B cell (primary cell): ENCODE data around the gene IGFBP3. TPM values are rescaled to one million over a fixed set of nuclear protein-coding genes. Genes with fewer than 3 reads are reported as not detected.

ENCODE experiments used
- ATAC-seq: fragments of 200-7000 bp; cut with Tn5 transposase; one replicate; pipeline ENCODE4 v1.10.0; 2021; ENCODE audit warnings: low read depth, mild to moderate bottlenecking, moderate number of reproducible peaks, moderate library complexity
- CTCF ChIA-PET: fragments of 350-600 bp; sonication (Branson Sonifier 250); formaldehyde crosslinking; loops from one replicate; lab custom pipeline; 2021; ENCODE audit warnings: antibody characterized with exemption, inconsistent platforms; lab: Charles Lee
- POLR2A ChIA-PET: fragments of 350-600 bp; sonication (Branson Sonifier 250); formaldehyde crosslinking; loops from one replicate; lab custom pipeline; 2021; ENCODE audit warnings: antibody characterized with exemption; lab: Charles Lee
- DNase-seq: peaks from one replicate; pipeline ENCODE4 v3.0.0; 2013
- H2AFZ ChIP-seq: 2 replicates; pipeline ENCODE4 v1.6.1; 2012; ENCODE audit warnings: mild to moderate bottlenecking, low read depth, low read length; ENCODE audit not compliant: insufficient read depth, poor library complexity, severe bottlenecking
- H3K27ac ChIP-seq, 2 donors: 1 replicate in 1 of 2; 2 replicates in 1 of 2; pipeline ENCODE4 v1.5.1; 2012 to 2013; ENCODE audit warnings: low read length in 2 of 2, mild to moderate bottlenecking in 2 of 2, moderate library complexity in 1 of 2
- H3K27me3 ChIP-seq, 4 experiments: fragments of 200-600 bp in 1 of 4; sonication (generic) in 1 of 4; replicated peaks in 1 of 4; 1 replicate in 2 of 4; 2 replicates in 2 of 4; pipeline versions ENCODE4 v1.6.1 to v1.7.0; 2013 to 2016; ENCODE audit warnings: low read length in 3 of 4, mild to moderate bottlenecking in 2 of 4, mixed read lengths in 1 of 4, moderate library complexity in 1 of 4; ENCODE audit not compliant: insufficient read depth in 4 of 4, control insufficient read depth in 3 of 4; ENCODE audit errors: control extremely low read depth in 1 of 4
- H3K36me3 ChIP-seq, 2 experiments: replicated peaks in 1 of 2; 1 replicate in 1 of 2; 2 replicates in 1 of 2; pipeline versions ENCODE4 v1.6.1 to v1.7.1; 2013; ENCODE audit warnings: low read length in 1 of 2; ENCODE audit not compliant: insufficient read depth in 2 of 2, control insufficient read depth in 1 of 2; ENCODE audit errors: control extremely low read depth in 1 of 2, extremely low read depth in 1 of 2
- H3K4me1 ChIP-seq, 2 donors: fragments of 200-600 bp in 1 of 2; sonication (generic) in 1 of 2; 1 replicate in 1 of 2; 2 replicates in 1 of 2; pipeline versions ENCODE4 v1.5.1 to v1.6.1; 2013 to 2017; ENCODE audit warnings: low read length in 2 of 2; ENCODE audit not compliant: control insufficient read depth in 2 of 2, insufficient read depth in 2 of 2
- H3K4me2 ChIP-seq: replicated peaks from 2 replicates; pipeline ENCODE3; 2012; ENCODE audit warnings: mild to moderate bottlenecking, low read depth, low read length; ENCODE audit not compliant: poor library complexity, severe bottlenecking
- H3K4me3 ChIP-seq, 5 experiments: fragments of 200-600 bp in 1 of 5; sonication (generic) in 1 of 5; 1 replicate in 3 of 5; 2 replicates in 2 of 5; pipeline versions ENCODE4 v1.5.1 to v1.7.0; 2011 to 2016; ENCODE audit warnings: low read length in 4 of 5, mild to moderate bottlenecking in 4 of 5, low read depth in 2 of 5, control low read depth in 1 of 5, moderate library complexity in 1 of 5; ENCODE audit not compliant: insufficient read depth in 1 of 5; ENCODE audit errors: control extremely low read depth in 1 of 5, extremely low read depth in 1 of 5
- H3K79me2 ChIP-seq: fragments of 200-600 bp; sonication (generic); one replicate; pipeline ENCODE4 v1.6.0; 2016; ENCODE audit warnings: low read length; ENCODE audit not compliant: control insufficient read depth, insufficient read depth
- H3K9ac ChIP-seq: fragments of 200-600 bp; sonication (generic); 2 replicates; pipeline ENCODE4 v1.6.1; 2017; ENCODE audit warnings: mild to moderate bottlenecking, low read length, moderate library complexity
- H3K9me3 ChIP-seq, 3 donors: one replicate each; pipeline versions ENCODE4 v1.6.1 to v1.7.1; 2013; ENCODE audit warnings: low read length in 2 of 3; ENCODE audit not compliant: control insufficient read depth in 2 of 3, insufficient read depth in 1 of 3; ENCODE audit errors: control extremely low read depth in 1 of 3
- H4K20me1 ChIP-seq: 2 replicates; pipeline ENCODE4 v1.6.0; 2012; ENCODE audit warnings: mild to moderate bottlenecking, low read length; ENCODE audit not compliant: insufficient read depth, control insufficient read depth, poor library complexity, severe bottlenecking
- H3K27ac Mint-ChIP-seq: one replicate; pipeline ENCODE4 v1.8.0; 2021; ENCODE audit warnings: mixed read lengths
- H3K27me3 Mint-ChIP-seq: one replicate; pipeline ENCODE4 v1.8.0; 2021; ENCODE audit warnings: mixed read lengths
- H3K4me1 Mint-ChIP-seq: one replicate; pipeline ENCODE4 v1.8.0; 2021; ENCODE audit warnings: mixed read lengths
- H3K4me3 Mint-ChIP-seq: one replicate; pipeline ENCODE4 v1.8.0; 2021; ENCODE audit warnings: mixed read lengths
- H3K9me3 Mint-ChIP-seq: one replicate; pipeline ENCODE4 v1.8.0; 2022; ENCODE audit warnings: mixed read lengths; ENCODE audit not compliant: insufficient read depth
- CTCF ChIP-seq: fragments of 200-600 bp; IDR thresholded peaks from one replicate; pipeline ENCODE4 v1.8.0; 2022; ENCODE audit warnings: antibody characterized with exemption, mild to moderate bottlenecking
- EZH2 ChIP-seq: IDR thresholded peaks from 2 replicates; pipeline ENCODE4 v1.6.1; 2012; ENCODE audit warnings: borderline replicate concordance, low read depth, mild to moderate bottlenecking, moderate library complexity, low read length; ENCODE audit not compliant: insufficient read depth, poor library complexity, severe bottlenecking
- WGBS: methylation state at CpG from one replicate; pipeline ENCODE4 v1.1.5; 2013; ENCODE audit warnings: missing lambda C conversion rate; ENCODE audit not compliant: insufficient coverage; 5-methylcytosine and 5-hydroxymethylcytosine counted together
- intact Hi-C: fragments of 100-400 bp; cut with micrococcal nuclease; formaldehyde crosslinking; loops from one replicate; pipeline ENCODE4 v1.10.0; 2022
- polyA minus RNA-seq: library from RNA; depleted of rRNA, polyadenylated mRNA; stranded (reverse); fragments of >200 nt; gene quantifications from 2 replicates; pipeline ENCODE4 v1.2.3, GENCODE V29; 2012
- polyA plus RNA-seq: library from polyadenylated mRNA; depleted of rRNA; stranded (reverse); fragments of >200 nt; gene quantifications from 2 replicates; pipeline ENCODE4 v1.2.3, GENCODE V29; 2012
- total RNA-seq, 2 donors: library from RNA; stranded (reverse); fragments of 120-200 nt in 1 of 2; gene quantifications; 1 replicate in 1 of 2; 2 replicates in 1 of 2; pipeline versions ENCODE4 v1.2.3 to v1.2.4, GENCODE V29; 2013 to 2022

The IGFBP3 gene, protein sequence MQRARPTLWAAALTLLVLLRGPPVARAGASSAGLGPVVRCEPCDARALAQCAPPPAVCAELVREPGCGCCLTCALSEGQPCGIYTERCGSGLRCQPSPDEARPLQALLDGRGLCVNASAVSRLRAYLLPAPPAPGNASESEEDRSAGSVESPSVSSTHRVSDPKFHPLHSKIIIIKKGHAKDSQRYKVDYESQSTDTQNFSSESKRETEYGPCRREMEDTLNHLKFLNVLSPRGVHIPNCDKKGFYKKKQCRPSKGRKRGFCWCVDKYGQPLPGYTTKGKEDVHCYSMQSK
- total RNA-seq = not detected in 2 replicates
- total RNA-seq (2013) = 7.3 TPM
- polyA plus RNA-seq = 0.06 TPM in 1 of 2 replicates, not detected in the other
- polyA minus RNA-seq = not detected in 2 replicates

GRCh38 chr7:45920502-45921380, at the start of gene IGFBP3:
TSS of gene IGFBP3 (minus strand) at chr7:45921272. CDS start at chr7:45921140, 132 bp downstream.
- peaks cover 70% of the 10 kb centered on the region for H3K27me3 Mint-ChIP-seq
- H3K9me3 Mint-ChIP-seq = no peaks in the 10 kb centered on the region
- H3K4me3 Mint-ChIP-seq = peak within 1 kb of the TSS; percentile 13
- ChIA-PET CTCF (interaction anchor here (4.2 kb wide), 1 partner anchor 1259 kb away, joined by 46 read pairs; no protein-coding TSS in a partner anchor), POLR2A (no interaction called here)
- Histone ChIP-seq H3K36me3 (no peaks in the 10 kb centered on the region), H4K20me1 (no peaks in the 10 kb centered on the region), H2AFZ (no peak within 1 kb of the TSS), H3K9ac (no peak within 1 kb of the TSS), H3K79me2 (no peaks in the 10 kb centered on the region), H3K27me3 (peaks cover 0 to 63% (median 46%) of the 10 kb centered on the region in 4 experiments), H3K4me3 (no peak within 1 kb of the TSS), H3K4me1 (peaks cover 21 to 23% of the 10 kb centered on the region in 2 donors), H3K4me2 (peak within 1 kb of the TSS; percentile 32), H3K9me3 (no peaks in the 10 kb centered on the region), H3K27ac (no peak within 1 kb of the TSS)
- DNase-seq (peak; percentile 22), ATAC-seq (no peak)
- peaks cover 24% of the 10 kb centered on the region for H3K4me1 Mint-ChIP-seq
- no peak for TF ChIP-seq CTCF
- no peak within 1 kb of the TSS for H3K27ac Mint-ChIP-seq
- intact Hi-C loops = no loop called here
- WGBS = 3% methylated on average over 111 of the region's 111 CpGs

GRCh38 chr7:45970454-45970853, 49.4 kb upstream of the IGFBP3 start:
- intact Hi-C loops = no loop called here
- Histone ChIP-seq H4K20me1 (no peaks in the 10 kb centered on the region), H3K4me3 (no peak overlapping the region), H3K4me2 (no peak overlapping the region), H3K9me3 (no peaks in the 10 kb centered on the region), H2AFZ (no peak overlapping the region), H3K36me3 (no peaks in the 10 kb centered on the region), H3K27ac (no peak overlapping the region), H3K4me1 (no peaks in the 10 kb centered on the region), H3K79me2 (no peaks in the 10 kb centered on the region), H3K9ac (no peak overlapping the region), H3K27me3 (no peaks in the 10 kb centered on the region)
- WGBS = 88% methylated on average over 2 of the region's 2 CpGs
- DNase-seq (no peak), ATAC-seq (no peak)
- POLR2A ChIA-PET = no interaction called here
- Mint-ChIP-seq H3K9me3 (no peaks in the 10 kb centered on the region), H3K27me3 (peaks cover 7% of the 10 kb centered on the region), H3K4me1 (no peaks in the 10 kb centered on the region), H3K4me3 (no peak overlapping the region), H3K27ac (no peak overlapping the region)
- no peak for TF ChIP-seq EZH2
- no peak for TF ChIP-seq CTCF
- CTCF ChIA-PET = no interaction called here
